Adrenal gland (tissue), 12 donors: ENCODE data around the gene SLC25A6. TPM values are rescaled to one million over a fixed set of nuclear protein-coding genes. Genes with fewer than 3 reads are reported as not detected.

Experiments used
- DNase-seq, 7 donors: peaks; one replicate each; pipeline ENCODE4 v3.0.0-alpha.2; 2019 to 2020
- H3K27ac ChIP-seq, 5 donors: fragments of 200-600 bp; sonication (generic) in 4 of 5; 1 replicate in 3 of 5; 2 replicates in 2 of 5; pipeline versions ENCODE4 v1.5.1 to v1.8.0; 2016 to 2020; ENCODE audit warnings: mild to moderate bottlenecking in 1 of 5
- H3K27me3 ChIP-seq: fragments of 200-600 bp; 2 replicates; pipeline ENCODE4 v1.8.0; 2021
- H3K36me3 ChIP-seq, 2 donors: fragments of 200-600 bp; replicated peaks in 1 of 2; 1 replicate in 1 of 2; 2 replicates in 1 of 2; pipeline versions ENCODE4 v1.5.1 to v1.8.0; 2018 to 2022
- H3K4me1 ChIP-seq, 2 donors: fragments of 200-600 bp; replicated peaks in 1 of 2; 1 replicate in 1 of 2; 2 replicates in 1 of 2; pipeline versions ENCODE4 v1.5.1 to v1.8.0; 2018 to 2021
- H3K4me3 ChIP-seq, 4 donors: fragments of 200-600 bp; sonication (generic) in 3 of 4; one replicate each; pipeline ENCODE4 v1.5.1; 2016 to 2018
- H3K9me3 ChIP-seq, 3 donors: fragments of 200-600 bp; sonication (generic) in 1 of 3; replicated peaks in 1 of 3; 1 replicate in 2 of 3; 2 replicates in 1 of 3; pipeline versions ENCODE4 v1.5.1 to v1.8.0; 2016 to 2021
- CTCF ChIP-seq, 6 experiments: fragments of 450-650 bp in 4 of 6; fragments of 200-600 bp in 2 of 6; sonication (generic) in 1 of 6; IDR thresholded peaks; 1 replicate in 5 of 6; 2 replicates in 1 of 6; pipeline versions ENCODE4 v1.5.1 to v1.8.0; 2016 to 2021; ENCODE audit warnings: antibody characterized with exemption in 6 of 6, mild to moderate bottlenecking in 2 of 6, moderate library complexity in 1 of 6
- POLR2A ChIP-seq, 2 donors: fragments of 450-650 bp; IDR thresholded peaks; one replicate each; pipeline ENCODE4 v1.6.1; 2017; ENCODE audit warnings: antibody characterized with exemption in 2 of 2, mild to moderate bottlenecking in 2 of 2, moderate library complexity in 1 of 2
- WGBS, 4 donors: extraction: QIAGEN DNeasy Blood & Tissue Kit in 2 of 4; methylation state at CpG; one replicate each; pipeline versions ENCODE4 v1.1.5 to v1.1.7; 2013 to 2017; 5-methylcytosine and 5-hydroxymethylcytosine counted together
- intact Hi-C, 2 donors: fragments of 100-400 bp; cut with DNase I; formaldehyde crosslinking; loops; one replicate each; pipeline versions ENCODE4 v1.14.1 to v1.15.0; 2022 to 2023
- polyA plus RNA-seq, 3 donors: library from polyadenylated mRNA; stranded (reverse); fragments of 200-250 nt in 2 of 3; fragments of 350-450 nt in 1 of 3; fragmentation: Illumina TruSeq in 1 of 3; extraction: RNeasy Lipid Tissue Mini Kit (QIAGEN cat#74804) in 1 of 3; gene quantifications; one replicate each; pipeline ENCODE4 v1.2.3, GENCODE V29; 2013 to 2014
- total RNA-seq, 9 donors: library from RNA; depleted of rRNA in 4 of 9; stranded (reverse); fragments of >200 nt in 4 of 9; fragments of 120-200 nt in 1 of 9; fragmentation: NEBNext Ultra II Directional in 1 of 9; extraction: Animal tissue kit (Norgen Biotek cat#: 25700) in 1 of 9; gene quantifications; one replicate each; pipeline versions ENCODE4 v1.1.0 to v1.2.4, GENCODE V29; 2013 to 2023
- donor health status: healthy with polysubstance abuse.
- donor health status: Bipolar disorder and iron deficiency.
- donor health status: DM: yes; HTN: yes; CAD: no.
- donor health status: DM: no; HTN: no; CAD: no.
- donor health status: DM: no; HTN: no; CAD: no.
- donor health status: DM: yes; HTN: yes; CAD: no.

Gene SLC25A6
- total and polyA plus RNA-seq, 12 donors: 183 to 509 (median 387) TPM

DNA sequence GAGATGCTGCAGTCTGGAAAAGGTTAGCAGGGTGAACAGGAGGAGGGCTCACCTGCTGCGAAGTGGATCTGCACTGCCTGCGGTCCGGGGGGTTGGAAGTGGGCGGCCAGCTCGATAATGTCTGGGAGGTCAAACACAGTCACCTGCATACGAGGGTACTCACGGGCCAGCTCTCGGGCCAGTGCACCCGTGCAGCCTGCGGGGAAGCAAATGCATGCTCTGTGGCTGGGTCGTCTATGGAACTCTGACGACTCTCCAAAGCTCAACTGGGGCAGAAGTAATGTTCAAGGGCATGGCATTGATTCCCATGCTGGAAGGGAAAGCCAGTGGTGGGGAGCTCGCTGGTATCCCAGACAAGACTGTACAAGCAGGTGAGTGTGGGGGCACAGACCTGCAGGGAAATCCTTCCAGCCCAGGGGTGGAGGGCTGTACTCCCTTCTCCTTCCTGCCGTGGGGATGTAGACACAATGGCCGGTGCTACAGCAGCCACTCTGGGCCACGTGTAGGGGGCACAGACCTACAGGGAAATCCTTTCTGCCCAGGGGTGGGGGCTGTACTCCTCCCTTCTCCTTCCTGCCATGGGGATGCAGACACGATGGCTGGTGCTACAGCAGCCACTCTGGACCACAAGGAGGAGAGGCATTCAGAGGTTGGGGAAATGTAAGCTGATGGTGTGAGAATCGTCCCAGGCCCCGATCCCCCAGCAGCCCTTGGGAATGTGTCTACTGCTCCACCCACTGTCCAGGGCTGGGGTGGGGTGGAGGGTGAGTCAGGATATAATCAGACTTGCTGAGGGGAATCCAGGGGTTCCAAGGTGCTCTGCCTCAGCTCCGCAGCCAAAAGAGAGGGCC, 26.2 kb upstream of the SLC25A6 start:
- H3K36me3 ChIP-seq: peaks cover 0 to 12% of the 10 kb centered on the region in 2 donors
- no peak for TF ChIP-seq CTCF (IDR thresholded peaks at IDR 0.05)
- TF ChIP-seq POLR2A (IDR thresholded peaks at IDR 0.05): no peak
- DNase-seq: peak in 1 of 7 donors; percentile 10
- WGBS, 4 donors: 86 to 92% (median 89%) methylated on average over 12 to 20 of the region's 20 CpGs
- no peaks in the 10 kb centered on the region for H3K9me3 ChIP-seq
- H3K4me3 ChIP-seq: no peak overlapping the region
- H3K27ac ChIP-seq: no peak overlapping the region
- no peaks in the 10 kb centered on the region for H3K4me1 ChIP-seq
- H3K27me3 ChIP-seq: no peaks in the 10 kb centered on the region
- intact Hi-C loops: no loop called here

- peak in 1 of 7 donors; percentile 6 for DNase-seq
- no peaks in the 10 kb centered on the region for H3K27me3 ChIP-seq
Observed at GRCh38 chrX:1416965-1417760, 25.2 kb upstream of the SLC25A6 start.

DNA sequence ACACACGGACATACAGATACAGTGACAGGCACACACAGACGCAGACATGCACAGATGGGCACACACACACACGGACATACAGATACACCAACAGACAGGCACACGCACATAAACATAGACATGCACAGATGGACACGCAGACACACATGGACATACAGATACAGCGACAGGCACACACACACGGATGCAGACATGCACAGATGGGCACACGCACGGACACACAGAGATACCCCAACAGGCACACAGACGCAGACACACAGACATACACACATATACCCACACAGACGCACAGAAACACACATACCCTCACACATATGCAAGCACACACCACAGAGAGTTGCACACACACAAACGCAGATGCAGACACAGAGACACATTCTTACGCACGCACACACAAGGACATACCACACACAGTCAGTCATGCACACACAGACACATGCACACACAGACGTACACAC, 24.4 kb upstream of the SLC25A6 start:
- no peak overlapping the region for H3K4me3 ChIP-seq
- no peaks in the 10 kb centered on the region for H3K9me3 ChIP-seq
- H3K27me3 ChIP-seq: no peaks in the 10 kb centered on the region
- H3K27ac ChIP-seq: no peak overlapping the region
- no peaks in the 10 kb centered on the region for H3K4me1 ChIP-seq
- DNase-seq: no peak
- peaks cover 0 to 19% of the 10 kb centered on the region in 2 donors for H3K36me3 ChIP-seq
- WGBS, 4 donors: 69 to 83% (median 73%) methylated on average over 14 to 15 of the region's 15 CpGs
- intact Hi-C loops: no loop called here
- TF ChIP-seq CTCF (IDR thresholded peaks at IDR 0.05): no peak

More at GRCh38 chrX:1416965-1417760, 25.2 kb upstream of the SLC25A6 start:
- TF ChIP-seq POLR2A (IDR thresholded peaks at IDR 0.05): no peak
- no peak for TF ChIP-seq CTCF (IDR thresholded peaks at IDR 0.05)
- Histone ChIP-seq H3K4me3 (no peak overlapping the region), H3K4me1 (no peaks in the 10 kb centered on the region), H3K9me3 (no peaks in the 10 kb centered on the region), H3K36me3 (peaks cover 0 to 17% of the 10 kb centered on the region in 2 donors), H3K27ac (no peak overlapping the region)
- WGBS, 4 donors: 73 to 87% (median 77%) methylated on average over 9 to 14 of the region's 14 CpGs
- intact Hi-C loops: no loop called here

DNA sequence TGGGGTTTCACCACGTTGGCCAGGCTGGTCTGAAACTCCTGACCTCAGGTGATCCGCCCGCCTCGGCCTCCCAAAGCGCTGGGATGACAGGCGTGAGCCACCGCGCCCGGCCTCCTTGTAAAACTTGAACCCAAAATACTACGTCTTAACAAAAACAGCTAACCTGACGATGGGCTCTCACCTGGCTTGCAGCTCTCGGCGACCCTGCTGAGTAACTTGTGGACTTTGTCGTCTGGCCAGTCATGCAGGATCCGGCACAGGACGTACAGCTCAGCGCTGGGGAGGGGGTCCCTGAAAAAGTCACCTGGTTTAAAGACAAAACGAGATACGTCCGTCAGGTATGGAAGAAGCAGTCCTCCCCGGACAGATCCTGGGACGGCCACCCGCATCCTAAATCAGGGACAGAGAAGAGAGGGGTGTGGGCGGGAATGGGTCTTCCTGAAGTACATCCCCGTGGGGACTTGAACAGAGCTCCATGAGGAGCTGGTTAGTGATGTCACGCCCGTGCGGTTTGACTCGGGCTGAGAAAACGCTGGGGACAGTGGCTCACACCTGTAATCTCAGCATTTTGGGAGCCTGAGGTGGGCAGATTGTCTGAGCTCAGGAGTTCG, 20.7 kb upstream of the SLC25A6 start:
- 87 to 95% (median 92%) methylated on average over 18 to 31 of the region's 31 CpGs for WGBS, 4 donors
- no peaks in the 10 kb centered on the region for H3K4me1 ChIP-seq
- intact Hi-C loops: no loop called here
- no peak overlapping the region for H3K4me3 ChIP-seq
- no peaks in the 10 kb centered on the region for H3K27me3 ChIP-seq
- DNase-seq: peak in 1 of 7 donors; percentile 15
- TF ChIP-seq CTCF (IDR thresholded peaks at IDR 0.05) (no peak), POLR2A (IDR thresholded peaks at IDR 0.05) (no peak)
- H3K27ac ChIP-seq: no peak overlapping the region
- H3K36me3 ChIP-seq: peaks cover 0 to 19% of the 10 kb centered on the region in 2 donors
- no peaks in the 10 kb centered on the region for H3K9me3 ChIP-seq
